CD14-positive monocyte (primary cell): Measurements from ENCODE around the gene NUMB. TPM values are rescaled to one million over a fixed set of nuclear protein-coding genes. Genes with fewer than 3 reads are reported as not detected.
A peak's percentile ranks its signal among the peaks of the same experiment; 100 is the strongest.

Experiments
- DNase-seq, 3 donors: peaks; one replicate each; pipeline ENCODE4 v3.0.0-alpha.2; 2011 to 2022
- H2AFZ ChIP-seq: 2 replicates; pipeline ENCODE4 v1.6.0; 2012; ENCODE audit warnings: mild to moderate bottlenecking, low read depth, low read length, inconsistent platforms; ENCODE audit not compliant: insufficient read depth, poor library complexity, severe bottlenecking
- H3K27ac ChIP-seq, 2 donors: 1 replicate in 1 of 2; 2 replicates in 1 of 2; pipeline ENCODE4 v1.5.1; 2012 to 2013; ENCODE audit warnings: low read length in 2 of 2, control low read depth in 1 of 2, inconsistent platforms in 1 of 2, low read depth in 1 of 2, mild to moderate bottlenecking in 1 of 2
- H3K27me3 ChIP-seq, 2 donors: one replicate each; pipeline versions ENCODE4 v1.6.0 to v1.6.1; 2011 to 2013; ENCODE audit warnings: low read length in 2 of 2; ENCODE audit not compliant: control insufficient read depth in 2 of 2, insufficient read depth in 2 of 2
- H3K36me3 ChIP-seq, 2 donors: replicated peaks in 1 of 2; 1 replicate in 1 of 2; 2 replicates in 1 of 2; pipeline versions ENCODE4 v1.5.1 to v1.6.1; 2012 to 2013; ENCODE audit warnings: low read length in 2 of 2, control low read depth in 1 of 2, inconsistent platforms in 1 of 2, mild to moderate bottlenecking in 1 of 2; ENCODE audit not compliant: insufficient read depth in 2 of 2, control insufficient read depth in 1 of 2
- H3K4me1 ChIP-seq, 2 donors: 1 replicate in 1 of 2; 2 replicates in 1 of 2; pipeline versions ENCODE4 v1.5.1 to v1.6.1; 2012 to 2013; ENCODE audit warnings: low read length in 2 of 2, control low read depth in 1 of 2, inconsistent platforms in 1 of 2, mild to moderate bottlenecking in 1 of 2, moderate library complexity in 1 of 2; ENCODE audit not compliant: insufficient read depth in 2 of 2, control insufficient read depth in 1 of 2
- H3K4me2 ChIP-seq: replicated peaks from 2 replicates; pipeline ENCODE3; 2012; ENCODE audit warnings: low read length, moderate library complexity, mild to moderate bottlenecking; ENCODE audit not compliant: poor library complexity, severe bottlenecking; ENCODE audit errors: extremely low read depth
- H3K4me3 ChIP-seq, 3 experiments: fragments of 200-600 bp in 1 of 3; sonication (generic) in 1 of 3; replicated peaks in 1 of 3; 1 replicate in 2 of 3; 2 replicates in 1 of 3; pipeline ENCODE4 v1.5.1; 2011 to 2013; ENCODE audit warnings: low read length in 3 of 3, mild to moderate bottlenecking in 3 of 3, control low read depth in 2 of 3, low read depth in 2 of 3, inconsistent platforms in 1 of 3, moderate library complexity in 1 of 3
- H3K79me2 ChIP-seq: 2 replicates; pipeline ENCODE4 v1.6.0; 2012; ENCODE audit warnings: mild to moderate bottlenecking, control low read depth, inconsistent platforms, low read length, moderate library complexity; ENCODE audit not compliant: insufficient read depth
- H3K9ac ChIP-seq: 2 replicates; pipeline ENCODE4 v1.6.0; 2017; ENCODE audit warnings: low read length, mild to moderate bottlenecking; ENCODE audit not compliant: insufficient read depth, poor library complexity, severe bottlenecking
- H3K9me3 ChIP-seq, 2 donors: replicated peaks in 1 of 2; 1 replicate in 1 of 2; 2 replicates in 1 of 2; pipeline versions ENCODE4 v1.5.1 to v1.6.1; 2012 to 2013; ENCODE audit warnings: low read length in 2 of 2, control low read depth in 1 of 2; ENCODE audit not compliant: control insufficient read depth in 1 of 2, insufficient read depth in 1 of 2
- H4K20me1 ChIP-seq: 2 replicates; pipeline ENCODE4 v1.6.0; 2012; ENCODE audit warnings: mild to moderate bottlenecking, low read length, control low read depth, moderate library complexity; ENCODE audit not compliant: insufficient read depth
- H3K27ac Mint-ChIP-seq, 7 donors: one replicate each; pipeline ENCODE4 v1.8.0; 2020; ENCODE audit warnings: mild to moderate bottlenecking in 7 of 7, mixed read lengths in 7 of 7, moderate library complexity in 6 of 7, inconsistent platforms in 2 of 7
- H3K27me3 Mint-ChIP-seq, 3 donors: one replicate each; pipeline ENCODE4 v1.8.0; 2021 to 2022; ENCODE audit warnings: low read depth in 3 of 3, mild to moderate bottlenecking in 3 of 3, mixed read lengths in 3 of 3, moderate library complexity in 3 of 3, inconsistent platforms in 1 of 3
- H3K36me3 Mint-ChIP-seq, 2 donors: one replicate each; pipeline ENCODE4 v1.8.0; 2020; ENCODE audit warnings: mixed read lengths in 2 of 2, inconsistent platforms in 1 of 2, mild to moderate bottlenecking in 1 of 2
- H3K4me1 Mint-ChIP-seq: one replicate; pipeline ENCODE4 v1.8.0; 2020; ENCODE audit warnings: mild to moderate bottlenecking, mixed read lengths
- H3K4me3 Mint-ChIP-seq, 2 donors: one replicate each; pipeline ENCODE4 v1.8.0; 2020; ENCODE audit warnings: mild to moderate bottlenecking in 2 of 2, mixed read lengths in 2 of 2, moderate library complexity in 1 of 2
- H3K9me3 Mint-ChIP-seq, 7 donors: one replicate each; pipeline ENCODE4 v1.8.0; 2020 to 2022; ENCODE audit warnings: mixed read lengths in 7 of 7, mild to moderate bottlenecking in 6 of 7, moderate library complexity in 6 of 7, inconsistent platforms in 2 of 7
- CTCF ChIP-seq: fragments of 200-600 bp; IDR thresholded peaks from one replicate; pipeline ENCODE4 v1.8.0; 2022; ENCODE audit warnings: antibody characterized with exemption, mild to moderate bottlenecking
- WGBS: methylation state at CpG from one replicate; pipeline ENCODE4 v1.1.5; 2013; ENCODE audit warnings: missing lambda C conversion rate; ENCODE audit not compliant: insufficient coverage; 5-methylcytosine and 5-hydroxymethylcytosine counted together
- intact Hi-C, 2 donors: fragments of 100-400 bp; cut with micrococcal nuclease; formaldehyde crosslinking; loops; one replicate each; pipeline versions ENCODE4 v1.15.0 to v1.15.1; 2023
- polyA plus RNA-seq, 3 donors: library from polyadenylated mRNA; depleted of rRNA in 1 of 3; unstranded in 2 of 3; stranded (reverse) in 1 of 3; fragments of 300-500 nt in 2 of 3; fragments of >200 nt in 1 of 3; fragmentation: Illumina TruSeq in 2 of 3; gene quantifications; 1 replicate in 2 of 3; 2 replicates in 1 of 3; pipeline ENCODE4 v1.2.3, GENCODE V29; 2012 to 2021

NUMB gene
- polyA plus RNA-seq, 3 donors: 83.4 to 223 (median 126) TPM

GRCh38 chr14:73241481-73242165, 216.7 kb downstream of the NUMB start:
- no peak overlapping the region for H3K4me3 ChIP-seq
- H4K20me1 ChIP-seq: peaks cover 5% of the 10 kb centered on the region
- H3K9ac ChIP-seq: no peak overlapping the region
- Mint-ChIP-seq H3K4me1 (peaks cover 67% of the 10 kb centered on the region), H3K27me3 (peaks cover 49 to 66% (median 57%) of the 10 kb centered on the region in 3 donors), H3K36me3 (peaks cover 7 to 15% of the 10 kb centered on the region in 2 donors), H3K9me3 (peaks cover 0 to 14% (median 6%) of the 10 kb centered on the region in 7 donors), H3K27ac (peak overlapping the region in 2 of 7 donors; percentile 58 to 66), H3K4me3 (peak overlapping the region in 1 of 2 donors; percentile 64)
- no peak for DNase-seq
- 89% methylated on average over 10 of the region's 19 CpGs for WGBS
- peaks cover 27 to 56% of the 10 kb centered on the region in 2 donors for H3K27me3 ChIP-seq
- no peak for TF ChIP-seq CTCF
- no peaks in the 10 kb centered on the region for H3K36me3 ChIP-seq
- no peak overlapping the region for H2AFZ ChIP-seq
- peaks cover 0 to 8% of the 10 kb centered on the region in 2 donors for H3K9me3 ChIP-seq
- intact Hi-C loops: no loop called here
- no peaks in the 10 kb centered on the region for H3K79me2 ChIP-seq
- H3K27ac ChIP-seq: no peak overlapping the region
- H3K4me1 ChIP-seq: peaks cover 59 to 93% of the 10 kb centered on the region in 2 donors
- peak overlapping the region; percentile 57 for H3K4me2 ChIP-seq

- H3K27me3 ChIP-seq: peaks cover 27 to 63% of the 10 kb centered on the region in 2 donors
- H3K9me3 ChIP-seq: peaks cover 0 to 8% of the 10 kb centered on the region in 2 donors
- H3K36me3 ChIP-seq: no peaks in the 10 kb centered on the region
- DNase-seq: peak; percentile 56 to 68 (median 60)
- no peak overlapping the region for H3K9ac ChIP-seq
- H3K27ac ChIP-seq: no peak overlapping the region
- Mint-ChIP-seq H3K9me3 (peaks cover 0 to 20% (median 7%) of the 10 kb centered on the region in 7 donors), H3K4me3 (peak overlapping the region; percentile 45 to 60), H3K27me3 (peaks cover 53 to 71% (median 61%) of the 10 kb centered on the region in 3 donors), H3K4me1 (peaks cover 70% of the 10 kb centered on the region), H3K36me3 (peaks cover 11 to 15% of the 10 kb centered on the region in 2 donors), H3K27ac (no peak overlapping the region)
- H3K4me1 ChIP-seq: peaks cover 56 to 93% of the 10 kb centered on the region in 2 donors
- peak overlapping the region; percentile 5 for H2AFZ ChIP-seq
- WGBS: 19% methylated on average over 8 of the region's 10 CpGs
- no peaks in the 10 kb centered on the region for H3K79me2 ChIP-seq
- intact Hi-C loops: no loop called here
- peaks cover 5% of the 10 kb centered on the region for H4K20me1 ChIP-seq
- H3K4me2 ChIP-seq: peak overlapping the region; percentile 57
- TF ChIP-seq CTCF: no peak
- H3K4me3 ChIP-seq: peak overlapping the region in 1 of 3 experiments; percentile 53
These were observed 217.4 kb downstream of the NUMB start for GRCh38 chr14:73240816-73241480.
